IMR-90 (cell line): ENCODE measurements around the gene ISOC2. TPM values are rescaled to one million over a fixed set of nuclear protein-coding genes. Genes with fewer than 3 reads are reported as not detected.

Experiments
- ATAC-seq: fragments of 200-7000 bp; cut with Tn5 transposase; 2 replicates; pipeline ENCODE4 v1.9.1; 2020; ENCODE audit warnings: low read depth, mild to moderate bottlenecking, moderate library complexity
- BruUV-seq: library from RNA; stranded (reverse); fragments of 400-500 nt; replicated peaks from 2 replicates; lab custom pipeline; 2021; lab: Mats Ljungman, UMichigan
- CTCF ChIA-PET: fragments of 300-600 bp; formaldehyde crosslinking; extraction: SDS; loops from one replicate; lab custom pipeline; 2021; ENCODE audit warnings: antibody characterized with exemption; lab: Yijun Ruan, JAX
- POLR2A ChIA-PET: fragments of 300-600 bp; sonication (Branson Sonifier 250); formaldehyde crosslinking; loops from one replicate; lab custom pipeline; 2022; ENCODE audit warnings: antibody characterized with exemption; ENCODE audit not compliant: unreplicated experiment; lab: Charles Lee
- DNase-seq: peaks from one replicate; pipeline ENCODE4 v3.0.0; 2013
- H2AFZ ChIP-seq: replicated peaks from 2 replicates; pipeline ENCODE3; 2013; ENCODE audit warnings: low read length, mild to moderate bottlenecking; ENCODE audit not compliant: poor library complexity
- H2AK5ac ChIP-seq: 2 replicates; pipeline ENCODE4 v1.6.1; 2013; ENCODE audit warnings: low read depth, low read length, inconsistent platforms
- H2AK9ac ChIP-seq: replicated peaks from 2 replicates; pipeline ENCODE3; 2013; ENCODE audit warnings: mild to moderate bottlenecking, low read depth, low read length, moderate library complexity; ENCODE audit not compliant: poor library complexity
- H2BK120ac ChIP-seq: 2 replicates; pipeline ENCODE4 v1.6.1; 2013; ENCODE audit warnings: low read depth, low read length, inconsistent platforms
- H2BK15ac ChIP-seq: 3 replicates; pipeline ENCODE4 v1.6.1; 2013; ENCODE audit warnings: low read depth, low read length, inconsistent platforms
- H2BK20ac ChIP-seq: 2 replicates; pipeline ENCODE4 v1.6.1; 2013; ENCODE audit warnings: low read depth, mild to moderate bottlenecking, inconsistent platforms, low read length, moderate library complexity
- H2BK5ac ChIP-seq: 2 replicates; pipeline ENCODE4 v1.6.1; 2013; ENCODE audit warnings: mild to moderate bottlenecking, low read depth, low read length, inconsistent platforms; ENCODE audit not compliant: poor library complexity, severe bottlenecking
- H3K14ac ChIP-seq: replicated peaks from 2 replicates; pipeline ENCODE4 v1.6.1; 2013; ENCODE audit warnings: low read depth, low read length, inconsistent platforms
- H3K18ac ChIP-seq: 2 replicates; pipeline ENCODE4 v1.6.1; 2013; ENCODE audit warnings: low read depth, low read length, control low read depth
- H3K23ac ChIP-seq: 2 replicates; pipeline ENCODE4 v1.6.1; 2013; ENCODE audit warnings: low read depth, low read length, inconsistent platforms
- H3K27ac ChIP-seq: 2 replicates; pipeline ENCODE4 v1.5.1; 2013; ENCODE audit warnings: mild to moderate bottlenecking, control low read depth, low read length; ENCODE audit not compliant: insufficient read depth
- H3K27me3 ChIP-seq: 2 replicates; pipeline ENCODE4 v1.6.1; 2013; ENCODE audit warnings: low read length; ENCODE audit not compliant: control insufficient read depth, insufficient read depth
- H3K36me3 ChIP-seq: 2 replicates; pipeline ENCODE4 v1.6.1; 2013; ENCODE audit warnings: low read length, mixed read lengths; ENCODE audit not compliant: control insufficient read depth, insufficient read depth
- H3K4ac ChIP-seq: 2 replicates; pipeline ENCODE4 v1.6.1; 2013; ENCODE audit warnings: low read depth, low read length, inconsistent platforms
- H3K4me1 ChIP-seq: 2 replicates; pipeline ENCODE4 v1.6.1; 2013; ENCODE audit warnings: low read length, mixed read lengths; ENCODE audit not compliant: control insufficient read depth, insufficient read depth
- H3K4me2 ChIP-seq: 2 replicates; pipeline ENCODE4 v1.6.1; 2013; ENCODE audit warnings: low read depth, mild to moderate bottlenecking, control low read depth, low read length, moderate library complexity
- H3K4me3 ChIP-seq: 2 replicates; pipeline ENCODE4 v1.5.1; 2013; ENCODE audit warnings: low read depth, mild to moderate bottlenecking, control low read depth, low read length, moderate library complexity; ENCODE audit not compliant: insufficient read depth
- H3K56ac ChIP-seq: 2 replicates; pipeline ENCODE4 v1.6.1; 2013; ENCODE audit warnings: low read length, inconsistent platforms; ENCODE audit not compliant: insufficient read depth; ENCODE audit errors: extremely low read depth
- H3K79me1 ChIP-seq, 2 experiments: 2 replicates each; pipeline ENCODE4 v1.6.1; 2013; ENCODE audit warnings: low read length in 2 of 2, inconsistent platforms in 1 of 2, low read depth in 1 of 2
- H3K9ac ChIP-seq: 2 replicates; pipeline ENCODE4 v1.6.1; 2013; ENCODE audit warnings: low read depth, low read length, control low read depth
- H3K9me1 ChIP-seq: 2 replicates; pipeline ENCODE4 v1.6.1; 2013; ENCODE audit warnings: low read length, inconsistent platforms; ENCODE audit not compliant: insufficient read depth
- H3K9me3 ChIP-seq: 2 replicates; pipeline ENCODE4 v1.6.1; 2013; ENCODE audit warnings: low read length; ENCODE audit not compliant: control insufficient read depth, insufficient read depth
- H4K20me1 ChIP-seq: 2 replicates; pipeline ENCODE4 v1.6.1; 2013; ENCODE audit warnings: low read length, inconsistent platforms; ENCODE audit not compliant: insufficient read depth
- H4K5ac ChIP-seq: 2 replicates; pipeline ENCODE4 v1.6.1; 2013; ENCODE audit warnings: mild to moderate bottlenecking, low read depth, low read length, control low read depth
- H4K8ac ChIP-seq, 2 experiments: 2 replicates each; pipeline ENCODE4 v1.6.1; 2013; ENCODE audit warnings: low read depth in 2 of 2, low read length in 2 of 2, control low read depth in 1 of 2, inconsistent platforms in 1 of 2
- H4K91ac ChIP-seq: 2 replicates; pipeline ENCODE4 v1.6.1; 2013; ENCODE audit warnings: low read depth, low read length, inconsistent platforms; ENCODE audit not compliant: insufficient read depth
- CEBPB ChIP-seq: IDR thresholded peaks from 2 replicates; pipeline ENCODE4 v1.6.1; 2012; ENCODE audit warnings: low read depth, low read length, improper control_type of control experiment
- ELK1 ChIP-seq: fragments of 150-350 bp; IDR thresholded peaks from 2 replicates; pipeline ENCODE4 v1.6.1; 2016; ENCODE audit warnings: low read depth, mild to moderate bottlenecking, low read length, moderate library complexity, borderline replicate concordance
- MXI1 ChIP-seq: IDR thresholded peaks from 2 replicates; pipeline ENCODE4 v1.6.1; 2012; ENCODE audit warnings: low read depth, mild to moderate bottlenecking, low read length, moderate library complexity, borderline replicate concordance
- WGBS, 2 experiments: methylation state at CpG; one replicate each; pipeline versions ENCODE4 v1.1.5 to v1.1.7; 2013; ENCODE audit warnings: missing lambda C conversion rate in 2 of 2; ENCODE audit not compliant: insufficient read length in 1 of 2; ENCODE audit errors: extremely low coverage in 2 of 2; 5-methylcytosine and 5-hydroxymethylcytosine counted together
- dilution Hi-C: fragments of 300-500 bp; cut with HindIII; formaldehyde crosslinking; loops from one replicate; pipeline ENCODE4 v1.14.3; 2018; ENCODE audit warnings: low sequenced_read_pairs; ENCODE audit not compliant: unreplicated experiment
- in situ Hi-C: fragments of 300-500 bp; cut with MboI; formaldehyde crosslinking; loops from 3 replicates; pipeline ENCODE4 v1.14.3; 2019; ENCODE audit warnings: low sequenced_read_pairs, inconsistent platforms, mixed read lengths
- intact Hi-C: fragments of 100-400 bp; cut with micrococcal nuclease; formaldehyde crosslinking; loops from 2 replicates; pipeline ENCODE4 v1.10.0; 2022
- polyA plus RNA-seq, 3 experiments: library from polyadenylated mRNA; depleted of rRNA; stranded (reverse); fragments of >200 nt; gene quantifications; 2 replicates each; pipeline ENCODE4 v1.2.3, GENCODE V29; 2012; ENCODE audit warnings: low replicate concordance in 1 of 3
- total RNA-seq: library from RNA; depleted of rRNA; stranded (reverse); fragments of >200 nt; gene quantifications from 2 replicates; pipeline ENCODE4 v1.2.3, GENCODE V29; 2012

ISOC2 gene
- total and polyA plus RNA-seq, 2 of the 4 experiments (the other 2 are of a cell fraction), result 56.1 to 82.1 TPM

DNA sequence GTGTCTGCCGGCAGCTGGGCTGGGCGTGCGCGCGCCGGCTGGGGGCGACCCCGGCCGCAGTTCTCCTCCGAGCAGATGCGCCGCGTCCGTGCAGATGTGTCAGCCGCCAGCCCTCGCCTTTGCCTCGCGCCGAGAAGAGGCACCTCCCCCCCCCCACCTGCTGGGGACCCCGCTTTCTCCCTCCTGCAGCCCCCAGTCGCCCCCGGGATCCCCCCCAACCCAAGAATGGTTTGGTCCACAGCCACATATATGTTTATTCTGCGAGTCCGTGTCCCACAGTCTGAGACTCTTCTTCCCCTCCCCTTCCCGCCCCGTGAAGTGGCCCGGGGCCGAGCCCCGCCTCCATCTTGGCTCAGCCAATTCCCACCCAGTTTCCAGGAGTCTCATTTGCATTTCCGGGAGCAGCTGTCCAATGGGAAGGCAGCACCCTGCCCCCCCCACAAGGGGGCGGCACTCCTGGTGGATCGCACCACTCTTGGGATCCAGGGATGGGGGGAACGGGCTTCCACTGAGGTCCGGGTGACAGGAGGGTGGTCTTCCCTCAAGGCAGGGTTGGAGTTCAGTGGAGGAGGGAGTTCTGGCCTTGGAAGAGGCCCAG, 8.6 kb downstream of the ISOC2 start (continued):
- TF ChIP-seq ELK1, result no peak

- POLR2A ChIA-PET, result no interaction called here
- H3K9ac ChIP-seq, result no peak overlapping the region
- peaks cover 32% of the 10 kb centered on the region for H4K20me1 ChIP-seq
- H3K4me2 ChIP-seq, result peak overlapping the region; percentile 77
- no peak overlapping the region for H3K18ac ChIP-seq
- in situ Hi-C loops (no loop called here), dilution Hi-C loops (no loop called here), intact Hi-C loops (loop anchor here (2.0 kb wide), 1 partner anchor 311 kb away; no protein-coding TSS in a partner anchor)
- H4K8ac ChIP-seq, result no peak overlapping the region
- H3K79me1 ChIP-seq, result peaks cover 0 to 4% of the 10 kb centered on the region in 2 experiments; a peak in 1 of 4 replicates
- H3K23ac ChIP-seq, result peak overlapping the region; percentile 49; the same call in 1 of the 2 replicates
- peaks cover 29% of the 10 kb centered on the region for H3K27me3 ChIP-seq
- ATAC-seq, result no peak
- peaks cover 2% of the 10 kb centered on the region; the same call in 1 of the 2 replicates for H3K4me1 ChIP-seq
- no peak for DNase-seq
- H3K4ac ChIP-seq, result no peak overlapping the region
- H3K27ac ChIP-seq, result no peak overlapping the region
- H3K36me3 ChIP-seq, result no peaks in the 10 kb centered on the region; the same call in 1 of the 2 replicates
- WGBS, 2 experiments, result 3% methylated on average over 27 of the region's 57 CpGs; no CpG with 5 or more reads in 1 of the 2 experiments
- no peak overlapping the region for H2AK5ac ChIP-seq
- peaks cover 2% of the 10 kb centered on the region; the same call in 1 of the 2 replicates for H3K9me1 ChIP-seq
- no peak overlapping the region for H3K56ac ChIP-seq
- TF ChIP-seq CEBPB, result 0 out of 2 replicates have a peak, but pooled peaks have one; percentile 4
- TF ChIP-seq MXI1, result no peak
- no peak overlapping the region for H2BK120ac ChIP-seq
- H2AFZ ChIP-seq, result peak overlapping the region; percentile 56
- no peaks in the 10 kb centered on the region for H3K9me3 ChIP-seq
- H4K5ac ChIP-seq, result no peak overlapping the region
- H2BK5ac ChIP-seq, result no peak overlapping the region
- H2BK20ac ChIP-seq, result no peak overlapping the region
- H4K91ac ChIP-seq, result no peak overlapping the region
- H2AK9ac ChIP-seq, result no peak overlapping the region
- no peak overlapping the region for H2BK15ac ChIP-seq
- H3K14ac ChIP-seq, result no peak overlapping the region
- BruUV-seq, result no TSS peak
- CTCF ChIA-PET, result no interaction called here
- H3K4me3 ChIP-seq, result peak overlapping the region; percentile 31; the same call in 1 of the 2 replicates
Measured at GRCh38 chr19:55451965-55452748, 9.3 kb downstream of the ISOC2 start.
